ENCODE measurements around the gene IQGAP2. TPM values are rescaled to one million over a fixed set of nuclear protein-coding genes. Genes with fewer than 3 reads are reported as not detected.

The IQGAP2 gene
- total RNA-seq, 4 donors from 2014 or later = 3.5 to 18.5 (median 13.7) TPM

DNA sequence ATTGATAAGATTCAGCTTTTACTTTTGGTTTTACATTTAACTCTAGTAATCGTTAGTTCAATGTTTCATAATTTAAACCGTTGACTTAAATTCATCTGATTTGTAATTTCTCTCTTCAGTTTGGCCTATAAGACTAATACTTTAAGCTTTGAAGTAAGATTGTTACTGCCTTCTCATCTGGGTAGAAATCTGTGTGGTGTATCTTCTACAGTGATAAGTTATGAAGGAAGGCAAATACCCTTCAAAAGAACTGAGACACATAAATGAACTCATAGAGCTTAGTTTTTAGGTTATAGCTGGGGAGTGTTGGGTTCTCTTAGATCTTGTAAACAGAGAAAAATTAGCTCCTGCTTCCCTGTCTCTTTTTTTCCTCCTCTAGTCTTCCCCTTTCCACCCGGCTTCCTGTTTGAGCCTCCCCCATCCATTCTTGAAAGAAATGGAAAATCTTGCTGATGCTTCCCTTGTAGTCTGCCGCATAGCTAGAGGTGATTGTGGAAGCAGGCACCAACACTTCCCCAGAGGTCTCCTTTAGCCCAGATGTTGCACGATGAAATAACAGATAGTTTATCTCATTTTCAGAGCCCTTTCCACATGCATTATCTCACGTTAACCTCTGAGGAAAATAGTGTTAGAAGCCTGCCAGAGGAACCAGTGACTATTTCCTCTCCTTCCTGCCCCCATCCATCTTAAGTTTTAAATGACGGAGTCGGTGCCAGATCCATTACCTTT is 222.2 kb downstream of the IQGAP2 start:
- no peak for DNase-seq (ENCODE audit: low spot score in 2 of 2)
- H3K4me3 ChIP-seq (ENCODE audit: low read depth, poor library complexity, severe bottlenecking) = no peak overlapping the region
- WGBS, 2 donors = 65 to 67% methylated on average over 8 of the region's 8 CpGs
- intact Hi-C loops (cut with DNase I; ENCODE audit: low total_unique reads) = no loop called here
- TF ChIP-seq, protein P1, sequence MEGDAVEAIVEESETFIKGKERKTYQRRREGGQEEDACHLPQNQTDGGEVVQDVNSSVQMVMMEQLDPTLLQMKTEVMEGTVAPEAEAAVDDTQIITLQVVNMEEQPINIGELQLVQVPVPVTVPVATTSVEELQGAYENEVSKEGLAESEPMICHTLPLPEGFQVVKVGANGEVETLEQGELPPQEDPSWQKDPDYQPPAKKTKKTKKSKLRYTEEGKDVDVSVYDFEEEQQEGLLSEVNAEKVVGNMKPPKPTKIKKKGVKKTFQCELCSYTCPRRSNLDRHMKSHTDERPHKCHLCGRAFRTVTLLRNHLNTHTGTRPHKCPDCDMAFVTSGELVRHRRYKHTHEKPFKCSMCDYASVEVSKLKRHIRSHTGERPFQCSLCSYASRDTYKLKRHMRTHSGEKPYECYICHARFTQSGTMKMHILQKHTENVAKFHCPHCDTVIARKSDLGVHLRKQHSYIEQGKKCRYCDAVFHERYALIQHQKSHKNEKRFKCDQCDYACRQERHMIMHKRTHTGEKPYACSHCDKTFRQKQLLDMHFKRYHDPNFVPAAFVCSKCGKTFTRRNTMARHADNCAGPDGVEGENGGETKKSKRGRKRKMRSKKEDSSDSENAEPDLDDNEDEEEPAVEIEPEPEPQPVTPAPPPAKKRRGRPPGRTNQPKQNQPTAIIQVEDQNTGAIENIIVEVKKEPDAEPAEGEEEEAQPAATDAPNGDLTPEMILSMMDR (IDR thresholded peaks at IDR 0.05) = no peak
- no peak for TF ChIP-seq POLR2A (IDR thresholded peaks at IDR 0.05)

- 73 to 81% methylated on average over 6 of the region's 6 CpGs for WGBS, 2 donors
- intact Hi-C loops (cut with DNase I; ENCODE audit: low total_unique reads) = no loop called here
- no peak for DNase-seq (ENCODE audit: low spot score in 2 of 2)
- H3K4me3 ChIP-seq (ENCODE audit: low read depth, poor library complexity, severe bottlenecking) = no peak overlapping the region
- TF ChIP-seq, protein P1 (IDR thresholded peaks at IDR 0.05) = no peak
- TF ChIP-seq POLR2A (IDR thresholded peaks at IDR 0.05) = no peak
Observed at GRCh38 chr5:76626738-76627137, 223.7 kb downstream of the IQGAP2 start.

DNA sequence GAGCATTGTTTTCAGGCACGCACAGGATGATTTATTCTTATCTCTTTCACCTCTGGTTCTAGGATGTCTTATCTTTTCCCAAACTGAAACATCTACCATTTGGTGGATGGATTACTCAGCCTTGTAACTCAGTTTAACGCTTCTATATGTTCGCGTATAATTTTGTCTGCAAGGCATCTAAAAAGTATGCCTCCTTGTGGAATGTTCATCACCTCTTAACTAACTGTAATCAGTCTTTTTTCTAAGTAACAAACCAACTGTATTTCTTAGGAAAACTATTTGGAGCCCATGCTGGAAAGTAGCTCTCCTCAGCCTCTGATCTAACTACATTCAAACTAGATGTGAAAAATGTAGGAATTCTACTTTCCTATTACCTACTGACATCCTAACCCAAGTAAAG is 231.6 kb downstream of the IQGAP2 start:
- WGBS, 2 donors = 50 to 97% methylated on average over 4 of the region's 4 CpGs
- H3K4me3 ChIP-seq (ENCODE audit: low read depth, poor library complexity, severe bottlenecking) = no peak overlapping the region
- intact Hi-C loops (cut with DNase I; ENCODE audit: low total_unique reads) = no loop called here
- no peak for TF ChIP-seq POLR2A (IDR thresholded peaks at IDR 0.05)
- TF ChIP-seq, protein P1 (IDR thresholded peaks at IDR 0.05) = no peak
- no peak for DNase-seq (ENCODE audit: low spot score in 2 of 2)

- DNase-seq (ENCODE audit: low spot score in 2 of 2) = no peak
- intact Hi-C loops (cut with DNase I; ENCODE audit: low total_unique reads) = no loop called here
- no peak for TF ChIP-seq POLR2A (IDR thresholded peaks at IDR 0.05)
- TF ChIP-seq, protein P1 (IDR thresholded peaks at IDR 0.05) = no peak
- WGBS, 2 donors = 90 to 94% methylated on average over 2 of the region's 2 CpGs
- H3K4me3 ChIP-seq (ENCODE audit: low read depth, poor library complexity, severe bottlenecking) = no peak overlapping the region
Observed at GRCh38 chr5:76637490-76637889, 234.4 kb downstream of the IQGAP2 start.

DNA sequence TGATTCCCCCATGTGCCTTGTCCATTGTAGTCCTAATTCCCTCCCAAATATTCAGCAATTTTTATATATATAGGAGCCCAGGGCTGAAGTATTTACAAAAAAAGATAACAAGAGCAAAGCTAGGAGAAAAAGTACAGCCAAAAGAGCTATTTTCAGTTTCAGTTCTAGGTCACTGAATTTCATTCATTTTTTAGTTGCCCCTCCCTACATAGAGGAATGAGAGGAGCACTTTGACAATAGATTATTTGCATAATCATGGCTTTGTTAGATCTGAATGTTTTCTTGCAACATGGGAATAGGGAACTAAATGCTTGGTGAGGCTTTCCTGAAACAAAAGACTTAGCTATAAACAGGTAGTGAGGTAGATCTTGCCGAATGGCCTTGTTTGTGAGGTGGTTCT is 235.4 kb downstream of the IQGAP2 start:
- no peak overlapping the region for H3K4me3 ChIP-seq (ENCODE audit: low read depth, poor library complexity, severe bottlenecking)
- TF ChIP-seq, protein P1 (IDR thresholded peaks at IDR 0.05) = no peak
- TF ChIP-seq POLR2A (IDR thresholded peaks at IDR 0.05) = no peak
- 59 to 75% methylated on average over 1 of the region's 1 CpG for WGBS, 2 donors
- intact Hi-C loops (cut with DNase I; ENCODE audit: low total_unique reads) = no loop called here
- no peak for DNase-seq (ENCODE audit: low spot score in 2 of 2)
